HL-60 (cell line): ENCODE data around the gene ANTXR1.

Experiments
- DNase-seq, 2 experiments: peaks; one replicate each; pipeline ENCODE4 v3.0.0-alpha.2; 2010 to 2020; ENCODE audit warnings: low read depth in 1 of 2, low spot score in 1 of 2
- H3K27ac ChIP-seq: fragments of 250-450 bp; sonication (Bioruptor Pico); replicated peaks from 2 replicates; pipeline ENCODE4 v1.5.1; 2020; ENCODE audit warnings: mild to moderate bottlenecking, moderate library complexity
- H3K27me3 ChIP-seq: fragments of 250-450 bp; sonication (Bioruptor Pico); 2 replicates; pipeline ENCODE4 v1.5.1; 2021; ENCODE audit warnings: mild to moderate bottlenecking, moderate library complexity; ENCODE audit not compliant: insufficient read depth, poor library complexity, severe bottlenecking
- H3K4me3 ChIP-seq: replicated peaks from 2 replicates; pipeline ENCODE4 v1.5.1; 2011; ENCODE audit warnings: mild to moderate bottlenecking, control low read depth, low read length; ENCODE audit not compliant: insufficient read depth
- CTCF ChIP-seq: IDR thresholded peaks from one replicate; pipeline ENCODE4 v1.5.1; 2011; ENCODE audit warnings: low read length, control low read depth, inconsistent platforms; ENCODE audit not compliant: insufficient read depth
- GABPA ChIP-seq: IDR thresholded peaks from 2 replicates; pipeline ENCODE4 v1.6.1; 2012; ENCODE audit warnings: low read depth
- POLR2AphosphoS5 ChIP-seq: IDR thresholded peaks from 2 replicates; pipeline ENCODE4 v1.6.1; 2012; ENCODE audit warnings: low read depth
- REST ChIP-seq: IDR thresholded peaks from 2 replicates; pipeline ENCODE4 v1.6.1; 2012; ENCODE audit warnings: low read depth; ENCODE audit not compliant: insufficient replicate concordance
- SPI1 ChIP-seq: IDR thresholded peaks from 2 replicates; pipeline ENCODE4 v1.6.1; 2012; ENCODE audit warnings: low read depth, mild to moderate bottlenecking, borderline replicate concordance

ANTXR1 gene

GRCh38 chr2:69026026-69026425 lies 13.0 kb downstream of the ANTXR1 start:
- no peak overlapping the region for H3K4me3 ChIP-seq
- H3K27ac ChIP-seq = no peak overlapping the region
- H3K27me3 ChIP-seq = no peaks in the 10 kb centered on the region
- TF ChIP-seq POLR2AphosphoS5 (no peak), CTCF (peak; percentile 59), GABPA (no peak)
- peak; percentile 13 to 72 for DNase-seq

GRCh38 chr2:69026691-69027459 lies 13.9 kb downstream of the ANTXR1 start:
- no peak overlapping the region for H3K27ac ChIP-seq
- TF ChIP-seq POLR2AphosphoS5 (no peak), CTCF (no peak), GABPA (no peak), REST (no peak), SPI1 (no peak)
- H3K27me3 ChIP-seq = no peaks in the 10 kb centered on the region
- no peak overlapping the region for H3K4me3 ChIP-seq
- DNase-seq = no peak

- no peaks in the 10 kb centered on the region for H3K27me3 ChIP-seq
- H3K27ac ChIP-seq = no peak overlapping the region
- no peak for DNase-seq
- no peak for TF ChIP-seq REST
- H3K4me3 ChIP-seq = no peak overlapping the region
Observed at GRCh38 chr2:69030800-69031428, 17.9 kb downstream of the ANTXR1 start.

- no peak overlapping the region for H3K4me3 ChIP-seq
- H3K27ac ChIP-seq = no peak overlapping the region
- no peaks in the 10 kb centered on the region for H3K27me3 ChIP-seq
- no peak for DNase-seq
- no peak for TF ChIP-seq CTCF
Observed at GRCh38 chr2:69031466-69031865, 18.5 kb downstream of the ANTXR1 start.
